ENCODE data around the gene MOB3A. TPM values are rescaled to one million over a fixed set of nuclear protein-coding genes. Genes with fewer than 3 reads are reported as not detected.

Gene MOB3A
- total and polyA plus RNA-seq, 10 of the 15 experiments (the other 5 are each of a cell fraction or from before 2014, with no cell fraction given) = 7.5 to 229 (median 79.4) TPM

GRCh38 chr19:2089727-2090053, 6.4 kb downstream of the MOB3A start (continued):
- TF ChIP-seq CTCF (IDR thresholded peaks at IDR 0.05 in 2 of 3, conservative IDR thresholded peaks at IDR 0.05 in 1 of 3; ENCODE audit: control insufficient read depth in 2 of 3, extremely low read depth in 1 of 3, insufficient read depth in 1 of 3, low read depth in 3 of 3, low read length in 3 of 3) = no peak
- TF ChIP-seq EGR1 (IDR thresholded peaks at IDR 0.05; ENCODE audit: borderline replicate concordance in 1 of 2, low read depth in 2 of 2, low read length in 2 of 2) = peak in 1 of 2 experiments; percentile 22; a peak in 1 of 3 replicates
- no peak for TF ChIP-seq MYC (IDR thresholded peaks at IDR 0.05; ENCODE audit: insufficient read depth, insufficient read length, insufficient replicate concordance, low read length, severe bottlenecking)
- 0 out of 2 replicates have a peak, but pooled peaks have one; percentile 3 for TF ChIP-seq YBX1 (IDR thresholded peaks at IDR 0.05)
- TF ChIP-seq BCL11A (IDR thresholded peaks at IDR 0.05; ENCODE audit: low read depth, low read length) = no peak
- no peak for TF ChIP-seq SP1 (IDR thresholded peaks at IDR 0.05; ENCODE audit: low read depth, low read length)
- TF ChIP-seq BCL3 (IDR thresholded peaks at IDR 0.05; ENCODE audit: borderline replicate concordance, insufficient read depth, low read depth, low read length, poor library complexity, severe bottlenecking) = peak; percentile 19
- no peak for TF ChIP-seq CBFB (IDR thresholded peaks at IDR 0.05; ENCODE audit: low read depth)
- TF ChIP-seq TARDBP (IDR thresholded peaks at IDR 0.05; ENCODE audit: borderline replicate concordance) = no peak
- peak; percentile 16; the same call in 1 of the 2 replicates for TF ChIP-seq POLR2AphosphoS5 (IDR thresholded peaks at IDR 0.05; ENCODE audit: low read length)
- no peak for TF ChIP-seq LARP7 (IDR thresholded peaks at IDR 0.05)
- no peak for TF ChIP-seq SRF (IDR thresholded peaks at IDR 0.05; ENCODE audit: low read depth in 2 of 2, low read length in 2 of 2)
- TF ChIP-seq SUPT20H (IDR thresholded peaks at IDR 0.05; ENCODE audit: borderline replicate concordance, control insufficient read depth, low read depth, low read length) = no peak
- peak; percentile 55 for TF ChIP-seq PKNOX1 (IDR thresholded peaks at IDR 0.05)
- 0 out of 2 replicates have a peak, but pooled peaks have one; percentile 2 for TF ChIP-seq ZNF592 (IDR thresholded peaks at IDR 0.05)
- TF ChIP-seq FOXK2 (IDR thresholded peaks at IDR 0.05) = no peak
- TF ChIP-seq USF1 (IDR thresholded peaks at IDR 0.05; ENCODE audit: borderline replicate concordance, extremely low read length, insufficient read depth, low read depth, low read length) = no peak

Data from GM12878 (cell line).